MM.1S (cell line): ENCODE data around the gene IRF3.

ENCODE experiments used
- CTCF ChIP-seq: fragments of 300-600 bp; sonication (generic); IDR thresholded peaks from 2 replicates; pipeline ENCODE4 v1.5.1; 2016; ENCODE audit warnings: antibody characterized with exemption, low read length, mixed read lengths
- EZH2 ChIP-seq: fragments of 300-600 bp; sonication (generic); optimal IDR thresholded peaks from 2 replicates; pipeline ENCODE3; 2017; ENCODE audit warnings: low read depth, mild to moderate bottlenecking, antibody characterized with exemption, low read length, mixed read lengths
- EZH2phosphoT487 ChIP-seq: fragments of 300-600 bp; sonication (generic); IDR thresholded peaks from 2 replicates; pipeline ENCODE4 v1.6.1; 2018; ENCODE audit warnings: antibody characterized with exemption, low read length

GRCh38 chr19:49667473-49667872, 1.8 kb upstream of the IRF3 start:
- TF ChIP-seq CTCF, result no peak
- TF ChIP-seq EZH2, result no peak
- TF ChIP-seq EZH2phosphoT487, result no peak
